ENCODE measurements around the gene MIER1.
A peak's percentile ranks its signal among the peaks of the same experiment; 100 is the strongest.

MIER1 gene

DNA sequence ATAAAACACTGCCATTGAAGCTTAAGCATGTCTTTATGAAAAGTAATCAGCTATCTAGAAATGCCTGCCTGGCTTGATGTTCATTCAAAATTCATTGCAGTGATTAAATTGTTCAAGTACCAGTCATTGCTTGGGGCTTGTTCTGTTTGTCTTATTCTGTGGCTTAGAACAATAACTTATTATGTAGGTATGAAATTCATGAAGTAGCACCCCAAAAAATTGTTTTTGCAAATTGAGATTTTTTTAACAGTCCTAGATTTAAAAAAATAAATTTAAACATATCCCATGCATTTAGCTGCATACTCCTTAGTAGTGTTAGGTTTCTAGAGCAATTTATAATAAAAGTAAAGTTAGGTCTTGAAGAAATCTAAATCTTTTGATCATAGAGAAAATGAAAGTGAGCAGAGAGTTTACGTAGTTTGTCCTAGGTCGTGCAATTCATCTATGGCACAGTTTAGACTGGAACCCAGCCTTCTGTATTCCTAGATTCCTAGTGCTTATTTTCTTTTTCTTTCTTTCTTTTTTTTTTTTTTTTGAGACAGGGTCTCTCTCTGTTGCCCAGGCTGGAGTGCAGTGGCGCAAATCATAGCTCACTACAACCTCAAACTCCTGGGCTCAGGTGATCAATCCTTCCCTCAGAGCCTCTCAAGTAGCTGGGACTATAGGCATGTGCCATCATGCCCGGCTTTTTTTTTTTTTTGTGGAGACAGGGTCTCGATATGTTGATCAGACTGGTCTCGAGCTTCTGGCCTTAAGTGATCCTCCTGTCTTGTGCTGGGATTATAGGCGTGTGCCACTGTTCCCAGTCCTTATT, 9.3 kb downstream of the MIER1 start:
- peak overlapping the region in 1 of 2 donors; percentile 14 for H3K27ac ChIP-seq
- no peak for DNase-seq (ENCODE audit: low spot score)
- TF ChIP-seq CTCF (IDR thresholded peaks at IDR 0.05), result no peak
- H3K4me3 ChIP-seq, result peak overlapping the region; percentile 20

DNA sequence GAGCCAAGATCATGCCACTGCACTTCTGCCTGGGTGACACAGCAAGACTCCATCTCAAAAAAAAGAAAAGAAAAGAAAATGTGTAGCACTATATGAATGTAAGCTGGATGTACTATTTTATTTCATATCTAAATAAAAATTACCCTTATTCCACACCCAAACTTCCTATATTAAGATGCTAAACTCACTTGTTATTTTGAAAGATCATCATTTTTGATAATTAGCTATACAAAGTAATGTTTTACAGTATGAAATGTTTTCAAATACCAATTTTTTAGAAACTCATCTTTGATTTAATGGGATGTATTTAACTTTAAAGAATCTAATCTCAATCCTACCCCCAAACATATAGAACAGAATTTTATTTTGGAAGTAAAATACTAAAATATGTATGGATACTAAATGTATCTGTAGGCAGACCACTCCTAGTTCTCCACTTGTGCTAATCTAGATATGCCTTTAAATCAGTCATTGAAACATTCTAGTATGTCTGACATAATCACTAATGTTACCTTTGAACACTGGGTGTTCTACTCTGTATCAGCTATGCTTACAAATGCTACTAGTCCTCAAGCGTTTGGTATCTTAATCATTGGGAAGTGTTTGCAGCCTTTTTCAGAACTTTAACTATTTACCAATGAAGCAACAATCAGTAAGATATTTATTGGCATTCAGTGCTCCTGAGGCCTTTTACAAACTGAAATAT, 12.9 kb downstream of the MIER1 start:
- DNase-seq (ENCODE audit: low spot score), result no peak

GRCh38 chr1:66938613-66939012, 13.8 kb downstream of the MIER1 start:
- no peak for DNase-seq (ENCODE audit: low spot score)
- TF ChIP-seq CTCF (IDR thresholded peaks at IDR 0.05), result no peak
- Histone ChIP-seq H3K4me3 (no peak overlapping the region), H3K27ac (no peak overlapping the region)

More for the DNA sequence above, 12.9 kb downstream of the MIER1 start:
- no peak for TF ChIP-seq CTCF (IDR thresholded peaks at IDR 0.05)
- H3K4me3 ChIP-seq, result no peak overlapping the region
- no peak overlapping the region for H3K27ac ChIP-seq

GRCh38 chr1:66940981-66941380, 16.2 kb downstream of the MIER1 start:
- H3K4me3 ChIP-seq, result no peak overlapping the region
- no peak for TF ChIP-seq CTCF (IDR thresholded peaks at IDR 0.05)
- H3K27ac ChIP-seq, result no peak overlapping the region
- DNase-seq (ENCODE audit: low spot score), result no peak

GRCh38 chr1:66943361-66943969, 18.7 kb downstream of the MIER1 start:
- H3K27ac ChIP-seq, result peak overlapping the region; percentile 29 to 67

More at GRCh38 chr1:66943361-66943969, 18.7 kb downstream of the MIER1 start:
- DNase-seq (ENCODE audit: low spot score), result no peak
- TF ChIP-seq CTCF (IDR thresholded peaks at IDR 0.05), result no peak
- no peak overlapping the region for H3K4me3 ChIP-seq
